Endothelial cell of umbilical vein (primary cell): ENCODE measurements around the gene SLC44A5. TPM values are rescaled to one million over a fixed set of nuclear protein-coding genes. Genes with fewer than 3 reads are reported as not detected.

ENCODE experiments used
- BruUV-seq: library from RNA; stranded (reverse); fragments of 400-500 nt; replicated peaks from 2 replicates; lab custom pipeline; 2021; lab: Mats Ljungman, UMichigan
- CTCF ChIA-PET: fragments of 300-600, 350-600 bp; sonication (Branson Sonifier 250); formaldehyde crosslinking; loops from one replicate; lab custom pipeline; 2021; ENCODE audit warnings: antibody characterized with exemption, inconsistent platforms; lab: Charles Lee
- POLR2A ChIA-PET: fragments of 300-600, 350-600 bp; sonication (Branson Sonifier 250); formaldehyde crosslinking; loops from one replicate; lab custom pipeline; 2021; ENCODE audit warnings: antibody characterized with exemption, inconsistent platforms; lab: Charles Lee
- DNase-seq: peaks from one replicate; pipeline ENCODE4 v3.0.0-alpha.2; 2011; ENCODE audit warnings: low read depth, low spot score
- FAIRE-seq: peaks from 2 replicates; lab custom pipeline; 2011; peaks lifted over from hg19 to GRCh38; lab: Jason Lieb, UNC
- H2AFZ ChIP-seq: 2 replicates; pipeline ENCODE4 v1.6.0; 2012; ENCODE audit warnings: low read depth, low read length, control low read depth, inconsistent platforms
- H3K27ac ChIP-seq: 2 replicates; pipeline ENCODE4 v1.5.1; 2011; ENCODE audit warnings: low read depth, mild to moderate bottlenecking, control low read depth, low read length, moderate library complexity; ENCODE audit not compliant: insufficient read depth
- H3K27me3 ChIP-seq, 2 experiments: 2 replicates each; pipeline versions ENCODE4 v1.6.0 to v1.6.1; 2011; ENCODE audit warnings: low read length in 2 of 2, mixed read lengths in 1 of 2; ENCODE audit not compliant: control insufficient read depth in 2 of 2, insufficient read depth in 2 of 2
- H3K36me3 ChIP-seq, 2 experiments: 2 replicates in 1 of 2; 3 replicates in 1 of 2; pipeline ENCODE4 v1.5.1; 2011; ENCODE audit warnings: low read length in 2 of 2, mild to moderate bottlenecking in 1 of 2, moderate library complexity in 1 of 2; ENCODE audit not compliant: control insufficient read depth in 2 of 2, insufficient read depth in 2 of 2; ENCODE audit errors: extremely low read depth in 1 of 2
- H3K4me1 ChIP-seq: 3 replicates; pipeline ENCODE4 v1.5.1; 2011; ENCODE audit warnings: mild to moderate bottlenecking, low read length; ENCODE audit not compliant: control insufficient read depth, insufficient read depth; ENCODE audit errors: extremely low read depth
- H3K4me2 ChIP-seq: 2 replicates; pipeline ENCODE4 v1.6.1; 2011; ENCODE audit warnings: low read length, control low read depth, mixed read lengths; ENCODE audit not compliant: insufficient read depth
- H3K4me3 ChIP-seq, 3 experiments: fragments of 200-600 bp in 1 of 3; sonication (generic), shearing (Covaris generic) in 1 of 3; replicated peaks in 1 of 3; 2 replicates each; pipeline ENCODE4 v1.5.1; 2011 to 2016; ENCODE audit warnings: control low read depth in 3 of 3, low read length in 3 of 3, mild to moderate bottlenecking in 2 of 3, inconsistent platforms in 1 of 3, low read depth in 1 of 3, moderate library complexity in 1 of 3; ENCODE audit not compliant: insufficient read depth in 1 of 3
- H3K79me2 ChIP-seq: 2 replicates; pipeline ENCODE4 v1.6.0; 2012; ENCODE audit warnings: low read length, inconsistent platforms; ENCODE audit not compliant: control insufficient read depth, insufficient read depth
- H3K9ac ChIP-seq: replicated peaks from 2 replicates; pipeline ENCODE3; 2011; ENCODE audit warnings: low read length, control low read depth; ENCODE audit not compliant: insufficient read depth; ENCODE audit errors: extremely low read depth
- H3K9me1 ChIP-seq: replicated peaks from 3 replicates; pipeline ENCODE4 v1.6.0; 2011; ENCODE audit warnings: mild to moderate bottlenecking, low read length; ENCODE audit not compliant: control insufficient read depth, insufficient read depth; ENCODE audit errors: extremely low read depth
- H3K9me3 ChIP-seq: replicated peaks from 2 replicates; pipeline ENCODE4 v1.5.1; 2012; ENCODE audit warnings: low read length, inconsistent platforms; ENCODE audit not compliant: control insufficient read depth, insufficient read depth
- H4K20me1 ChIP-seq: replicated peaks from 2 replicates; pipeline ENCODE3; 2011; ENCODE audit warnings: mild to moderate bottlenecking, low read length; ENCODE audit not compliant: control insufficient read depth, insufficient read depth; ENCODE audit errors: extremely low read depth
- CTCF ChIP-seq, 2 donors: IDR thresholded peaks; 1 replicate in 1 of 2; 2 replicates in 1 of 2; pipeline ENCODE4 v1.5.1; 2011; ENCODE audit warnings: low read length in 2 of 2, mild to moderate bottlenecking in 2 of 2, moderate library complexity in 2 of 2, control low read depth in 1 of 2, inconsistent platforms in 1 of 2, low read depth in 1 of 2; ENCODE audit not compliant: insufficient read depth in 1 of 2; ENCODE audit errors: extremely low read depth in 1 of 2
- EZH2 ChIP-seq: IDR thresholded peaks from 2 replicates; pipeline ENCODE4 v1.6.1; 2012; ENCODE audit warnings: borderline replicate concordance, low read depth, mild to moderate bottlenecking, moderate library complexity, low read length, inconsistent platforms; ENCODE audit not compliant: severe bottlenecking
- JUN ChIP-seq: IDR thresholded peaks from 2 replicates; pipeline ENCODE4 v1.6.1; 2011; ENCODE audit warnings: borderline replicate concordance, low read depth; ENCODE audit not compliant: insufficient read length, insufficient read depth
- MAX ChIP-seq: IDR thresholded peaks from 2 replicates; pipeline ENCODE4 v1.6.1; 2011; ENCODE audit not compliant: insufficient read depth, insufficient read length
- MYC ChIP-seq: IDR thresholded peaks from one replicate; pipeline ENCODE4 v1.6.1; 2011; ENCODE audit warnings: mild to moderate bottlenecking, low read depth, low read length
- POLR2A ChIP-seq: IDR thresholded peaks from 2 replicates; pipeline ENCODE4 v1.6.1; 2012; ENCODE audit warnings: low read depth, mild to moderate bottlenecking, control low read depth, low read length
- dilution Hi-C: fragments of 300-500 bp; cut with MboI; formaldehyde crosslinking; loops from one replicate; pipeline ENCODE4 v1.15.0; 2019; ENCODE audit warnings: low sequenced_read_pairs; ENCODE audit not compliant: extremely low pct_ligation_motif_present
- intact Hi-C: fragments of 100-400 bp; cut with micrococcal nuclease; formaldehyde crosslinking; loops from one replicate; pipeline ENCODE4 v1.10.0; 2022
- polyA plus RNA-seq, 4 experiments: library from polyadenylated mRNA; depleted of rRNA in 3 of 4; stranded (reverse) in 3 of 4; unstranded in 1 of 4; fragments of >200 nt; gene quantifications; 2 replicates each; pipeline versions ENCODE4 v1.2.1 to v1.2.3, GENCODE V29; 2011 to 2012; ENCODE audit warnings: missing spikeins in 1 of 4
- total RNA-seq: library from RNA; stranded (reverse); gene quantifications from 2 replicates; pipeline ENCODE4 v1.2.3, GENCODE V29; 2021

The SLC44A5 gene
- total and polyA plus RNA-seq, 2 donors (not counting 3 experiments of a cell fraction or from before 2014, with no cell fraction given) = 1.6 to 3.2 TPM

GRCh38 chr1:75170011-75170410 lies 440.9 kb downstream of the SLC44A5 start:
- no peaks in the 10 kb centered on the region for H4K20me1 ChIP-seq
- ChIA-PET POLR2A (no interaction called here), CTCF (interaction anchor here (1.4 kb wide), 1 partner anchor 398 kb away, joined by 4 read pairs; no protein-coding TSS in a partner anchor)
- H3K9me1 ChIP-seq = no peaks in the 10 kb centered on the region
- no peaks in the 10 kb centered on the region for H3K27me3 ChIP-seq
- no peak overlapping the region for H3K9ac ChIP-seq
- no peaks in the 10 kb centered on the region for H3K79me2 ChIP-seq
- no peak overlapping the region for H3K4me3 ChIP-seq
- no peak overlapping the region for H2AFZ ChIP-seq
- H3K4me1 ChIP-seq = no peaks in the 10 kb centered on the region
- H3K27ac ChIP-seq = no peak overlapping the region
- no peak for FAIRE-seq
- H3K36me3 ChIP-seq = no peaks in the 10 kb centered on the region
- BruUV-seq = no TSS peak
- H3K4me2 ChIP-seq = no peak overlapping the region
- intact Hi-C loops (no loop called here), dilution Hi-C loops (no loop called here)
- no peak for TF ChIP-seq JUN
- no peak for TF ChIP-seq POLR2A
- TF ChIP-seq CTCF (IDR thresholded peaks at IDR 0.05; ENCODE audit: extremely low read depth in 1 of 2, insufficient read depth in 1 of 2, low read depth in 1 of 2, low read length in 2 of 2) = no peak
- no peak for TF ChIP-seq MYC
- no peak for TF ChIP-seq EZH2
- TF ChIP-seq MAX = no peak
- no peak for DNase-seq
- H3K9me3 ChIP-seq = no peaks in the 10 kb centered on the region
